Measurements from ENCODE around the gene CEP63. TPM values are rescaled to one million over a fixed set of nuclear protein-coding genes. Genes with fewer than 3 reads are reported as not detected.

The CEP63 gene
- total RNA-seq, 2 experiments from 2014 or later = 13.2 to 15.1 TPM

GRCh38 chr3:134609821-134610431 is 124.1 kb downstream of the CEP63 start:
- Mint-ChIP-seq H3K27me3 (peaks cover 10% of the 10 kb centered on the region), H3K36me3 (ENCODE audit: low read depth) (no peaks in the 10 kb centered on the region), H3K27ac (no peak overlapping the region), H3K4me1 (ENCODE audit: low read depth) (no peaks in the 10 kb centered on the region), H3K4me3 (no peak overlapping the region), H3K9me3 (no peaks in the 10 kb centered on the region)
- no peak for DNase-seq
- H3K27me3 ChIP-seq (ENCODE audit: control insufficient read depth in 1 of 2, insufficient read depth in 2 of 2, low read length in 2 of 2) = peaks cover 0 to 3% of the 10 kb centered on the region in 2 experiments
- H3K4me1 ChIP-seq (ENCODE audit: insufficient read depth, low read length) = no peaks in the 10 kb centered on the region
- H3K36me3 ChIP-seq (ENCODE audit: insufficient read depth, low read length) = no peaks in the 10 kb centered on the region
- H3K4me3 ChIP-seq (ENCODE audit: low read length) = no peak overlapping the region
- TF ChIP-seq CTCF (IDR thresholded peaks at IDR 0.05) = no peak
- no peak overlapping the region for H3K27ac ChIP-seq (ENCODE audit: low read depth in 1 of 2, low read length in 2 of 2)
- POLR2A ChIA-PET = no interaction called here
- no peaks in the 10 kb centered on the region for H3K9me3 ChIP-seq (ENCODE audit: control insufficient read depth in 1 of 2, insufficient read depth in 1 of 2, low read length in 2 of 2)
- CTCF ChIA-PET = no interaction called here
- intact Hi-C loops (cut with DNase I, micrococcal nuclease) = no loop called here
- no peak for ATAC-seq (ENCODE audit: poor library complexity)

- Histone ChIP-seq H3K27ac (ENCODE audit: low read depth in 1 of 2, low read length in 2 of 2) (no peak overlapping the region), H3K27me3 (ENCODE audit: control insufficient read depth in 1 of 2, insufficient read depth in 2 of 2, low read length in 2 of 2) (peaks cover 0 to 3% of the 10 kb centered on the region in 2 experiments), H3K36me3 (ENCODE audit: insufficient read depth, low read length) (no peaks in the 10 kb centered on the region), H3K4me1 (ENCODE audit: insufficient read depth, low read length) (no peaks in the 10 kb centered on the region), H3K9me3 (ENCODE audit: control insufficient read depth in 1 of 2, insufficient read depth in 1 of 2, low read length in 2 of 2) (no peaks in the 10 kb centered on the region), H3K4me3 (ENCODE audit: low read length) (no peak overlapping the region)
- Mint-ChIP-seq H3K27ac (no peak overlapping the region), H3K36me3 (ENCODE audit: low read depth) (no peaks in the 10 kb centered on the region), H3K4me1 (ENCODE audit: low read depth) (no peaks in the 10 kb centered on the region), H3K27me3 (peaks cover 10% of the 10 kb centered on the region), H3K9me3 (no peaks in the 10 kb centered on the region), H3K4me3 (no peak overlapping the region)
- DNase-seq (no peak), ATAC-seq (ENCODE audit: poor library complexity) (no peak)
- intact Hi-C loops (cut with DNase I, micrococcal nuclease) = no loop called here
- ChIA-PET POLR2A (no interaction called here), CTCF (no interaction called here)
- TF ChIP-seq CTCF (IDR thresholded peaks at IDR 0.05) = no peak
These were observed 124.9 kb downstream of the CEP63 start for GRCh38 chr3:134610432-134611385.

- peaks cover 0 to 3% of the 10 kb centered on the region in 2 experiments for H3K27me3 ChIP-seq (ENCODE audit: control insufficient read depth in 1 of 2, insufficient read depth in 2 of 2, low read length in 2 of 2)
- Mint-ChIP-seq H3K9me3 (no peaks in the 10 kb centered on the region), H3K4me3 (no peak overlapping the region), H3K36me3 (ENCODE audit: low read depth) (no peaks in the 10 kb centered on the region), H3K27ac (no peak overlapping the region), H3K27me3 (peaks cover 10% of the 10 kb centered on the region), H3K4me1 (ENCODE audit: low read depth) (no peaks in the 10 kb centered on the region)
- intact Hi-C loops (cut with DNase I, micrococcal nuclease) = no loop called here
- H3K4me1 ChIP-seq (ENCODE audit: insufficient read depth, low read length) = no peaks in the 10 kb centered on the region
- H3K36me3 ChIP-seq (ENCODE audit: insufficient read depth, low read length) = no peaks in the 10 kb centered on the region
- ChIA-PET CTCF (no interaction called here), POLR2A (no interaction called here)
- H3K4me3 ChIP-seq (ENCODE audit: low read length) = no peak overlapping the region
- H3K27ac ChIP-seq (ENCODE audit: low read depth in 1 of 2, low read length in 2 of 2) = no peak overlapping the region
- TF ChIP-seq CTCF (IDR thresholded peaks at IDR 0.05) = no peak
- no peak for ATAC-seq (ENCODE audit: poor library complexity)
- DNase-seq = no peak
- no peaks in the 10 kb centered on the region for H3K9me3 ChIP-seq (ENCODE audit: control insufficient read depth in 1 of 2, insufficient read depth in 1 of 2, low read length in 2 of 2)
These were observed 125.7 kb downstream of the CEP63 start for GRCh38 chr3:134611516-134611915.

All from CD4-positive, alpha-beta T cell (primary cell).